GM23338 (cell line): ENCODE results near the gene ZDHHC17. TPM values are rescaled to one million over a fixed set of nuclear protein-coding genes. Genes with fewer than 3 reads are reported as not detected.

Experiments used
- ATAC-seq: fragments of 200-7000 bp; cut with Tn5 transposase; 3 replicates; pipeline ENCODE4 v1.9.1; 2020
- DNase-seq: peaks from one replicate; pipeline ENCODE4 v3.0.0-alpha.2; 2015; ENCODE audit warnings: low spot score
- H2AFZ ChIP-seq: fragments of 200-600 bp; sonication (generic); 2 replicates; pipeline ENCODE4 v1.8.0; 2016; ENCODE audit warnings: antibody characterized with exemption, mild to moderate bottlenecking, moderate library complexity
- H3F3A ChIP-seq: fragments of 200-600 bp; sonication (generic); replicated peaks from 2 replicates; pipeline ENCODE4 v1.8.0; 2017; ENCODE audit warnings: antibody characterized with exemption, mixed run types, low read depth
- H3K27ac ChIP-seq: fragments of 200-600 bp; sonication (generic); 2 replicates; pipeline ENCODE4 v1.6.1; 2016; ENCODE audit warnings: low read depth
- H3K27me3 ChIP-seq: fragments of 200-600 bp; sonication (generic); 2 replicates; pipeline ENCODE4 v1.8.0; 2016; ENCODE audit warnings: mild to moderate bottlenecking, mixed run types, moderate library complexity; ENCODE audit not compliant: insufficient read depth
- H3K36me3 ChIP-seq: fragments of 200-600 bp; sonication (generic); 2 replicates; pipeline ENCODE4 v1.8.0; 2016; ENCODE audit warnings: mild to moderate bottlenecking; ENCODE audit not compliant: insufficient read depth
- H3K4me1 ChIP-seq: fragments of 200-600 bp; sonication (generic); 2 replicates; pipeline ENCODE4 v1.8.0; 2016; ENCODE audit warnings: mild to moderate bottlenecking, moderate library complexity; ENCODE audit not compliant: insufficient read depth
- H3K4me2 ChIP-seq: fragments of 200-600 bp; sonication (generic); 2 replicates; pipeline ENCODE4 v1.7.1; 2017; ENCODE audit warnings: mixed run types
- H3K4me3 ChIP-seq: fragments of 200-600 bp; sonication (generic); 2 replicates; pipeline ENCODE4 v1.6.1; 2016; ENCODE audit warnings: mixed run types
- H3K79me2 ChIP-seq: fragments of 200-600 bp; sonication (generic); replicated peaks from 2 replicates; pipeline ENCODE4 v1.8.0; 2017; ENCODE audit warnings: mild to moderate bottlenecking; ENCODE audit not compliant: insufficient read depth
- H3K9me2 ChIP-seq: fragments of 200-600 bp; sonication (generic); 2 replicates; pipeline ENCODE4 v1.8.0; 2017; ENCODE audit not compliant: insufficient read depth
- H4K20me1 ChIP-seq: fragments of 200-600 bp; sonication (generic); replicated peaks from 2 replicates; pipeline ENCODE4 v1.8.0; 2017; ENCODE audit warnings: mild to moderate bottlenecking; ENCODE audit not compliant: insufficient read depth
- H3K27ac Mint-ChIP-seq: 2 replicates; pipeline ENCODE4 v1.8.0; 2020; ENCODE audit warnings: inconsistent platforms, mild to moderate bottlenecking, moderate library complexity, mixed read lengths
- H3K27me3 Mint-ChIP-seq: 3 replicates; pipeline ENCODE4 v1.8.0; 2022; ENCODE audit warnings: low read depth, mild to moderate bottlenecking, moderate library complexity, mixed read lengths, inconsistent platforms; ENCODE audit not compliant: insufficient read depth, poor library complexity
- H3K36me3 Mint-ChIP-seq: 3 replicates; pipeline ENCODE4 v1.8.0; 2021; ENCODE audit warnings: low read depth, mild to moderate bottlenecking, inconsistent platforms, moderate library complexity, mixed read lengths
- H3K4me1 Mint-ChIP-seq: 3 replicates; pipeline ENCODE4 v1.8.0; 2020; ENCODE audit warnings: mild to moderate bottlenecking, inconsistent platforms, mixed read lengths
- H3K4me3 Mint-ChIP-seq: 3 replicates; pipeline ENCODE4 v1.8.0; 2021; ENCODE audit warnings: moderate library complexity, mild to moderate bottlenecking, inconsistent platforms, mixed read lengths
- H3K9me3 Mint-ChIP-seq: 3 replicates; pipeline ENCODE4 v1.8.0; 2020; ENCODE audit warnings: moderate library complexity, mild to moderate bottlenecking, inconsistent platforms, mixed read lengths
- CREB1 ChIP-seq: fragments of 250-450 bp; sonication (Bioruptor Pico); IDR thresholded peaks from 2 replicates; pipeline ENCODE4 v1.5.0; 2020; ENCODE audit warnings: low read depth, mild to moderate bottlenecking, moderate library complexity
- CTCF ChIP-seq, 2 experiments: fragments of 200-600 bp in 1 of 2; sonication (generic) in 1 of 2; conservative IDR thresholded peaks; 2 replicates each; pipeline versions ENCODE4 v1.5.1 to v1.6.1; 2016 to 2017; ENCODE audit warnings: antibody characterized with exemption in 2 of 2, low read depth in 2 of 2, mild to moderate bottlenecking in 2 of 2, moderate library complexity in 1 of 2
- ETS1 ChIP-seq: IDR thresholded peaks from 2 replicates; pipeline ENCODE4 v1.6.1; 2016; ENCODE audit warnings: antibody characterized with exemption
- EZH2 ChIP-seq: fragments of 200-600 bp; sonication (generic); IDR thresholded peaks from one replicate; pipeline ENCODE4 v1.8.0; 2017; ENCODE audit warnings: antibody characterized with exemption, mild to moderate bottlenecking, low read depth; ENCODE audit not compliant: unreplicated experiment
- EZH2phosphoT487 ChIP-seq: fragments of 200-600 bp; sonication (generic); IDR thresholded peaks from one replicate; pipeline ENCODE4 v1.8.1; 2018; ENCODE audit warnings: antibody characterized with exemption; ENCODE audit not compliant: unreplicated experiment
- JUNB ChIP-seq: IDR thresholded peaks from one replicate; pipeline ENCODE4 v1.6.1; 2016; ENCODE audit warnings: antibody characterized with exemption; ENCODE audit not compliant: unreplicated experiment
- NANOG ChIP-seq: IDR thresholded peaks from 2 replicates; pipeline ENCODE4 v1.6.1; 2016; ENCODE audit warnings: antibody characterized with exemption, borderline replicate concordance
- POLR2AphosphoS5 ChIP-seq: IDR thresholded peaks from 2 replicates; pipeline ENCODE4 v1.6.1; 2016; ENCODE audit warnings: antibody characterized with exemption, low read depth
- REST ChIP-seq: IDR thresholded peaks from one replicate; pipeline ENCODE4 v1.6.1; 2018; ENCODE audit warnings: antibody characterized with exemption; ENCODE audit not compliant: unreplicated experiment
- STAT1 ChIP-seq: IDR thresholded peaks from one replicate; pipeline ENCODE4 v1.6.1; 2016; ENCODE audit warnings: antibody characterized with exemption; ENCODE audit not compliant: unreplicated experiment
- ZNF114 ChIP-seq: fragments of 250-450 bp; sonication (Bioruptor Pico); IDR thresholded peaks from 2 replicates; pipeline ENCODE4 v1.5.0; 2020; ENCODE audit warnings: mild to moderate bottlenecking, moderate library complexity
- ZNF331 ChIP-seq: fragments of 250-450 bp; sonication (Bioruptor Pico); IDR thresholded peaks from 2 replicates; pipeline ENCODE4 v1.5.0; 2020; ENCODE audit warnings: low read depth, mild to moderate bottlenecking, moderate library complexity
- ZNF462 ChIP-seq: fragments of 250-450 bp; sonication (Bioruptor Pico); IDR thresholded peaks from 2 replicates; pipeline ENCODE4 v1.5.0; 2020; ENCODE audit warnings: mild to moderate bottlenecking, moderate library complexity
- polyA plus RNA-seq: library from polyadenylated mRNA; unstranded; fragments of >200 nt; fragmentation: Nextera tagmentation; extraction: Ambion mirVana; gene quantifications from 2 replicates; pipeline ENCODE4 v1.2.1, GENCODE V29; 2016
- total RNA-seq: library from RNA; depleted of rRNA; stranded (reverse); fragments of >200 nt; shearing (Covaris generic); gene quantifications from 2 replicates; pipeline ENCODE4 v1.2.3, GENCODE V29; 2014

The ZDHHC17 gene
- total and polyA plus RNA-seq, 2 experiments from 2014 or later: 15.7 to 43.5 TPM

GRCh38 chr12:76766161-76766560 lies 2.2 kb downstream of the ZDHHC17 start:
- no peak for TF ChIP-seq ZNF114 (CRISPR knock-in tag)
- no peak for TF ChIP-seq CREB1 (CRISPR knock-in tag)
- TF ChIP-seq EZH2phosphoT487: no peak
- no peak for TF ChIP-seq ZNF462
- no peak for TF ChIP-seq EZH2
- no peak for TF ChIP-seq CTCF (conservative IDR thresholded peaks at IDR 0.05; ENCODE audit: low read depth in 2 of 2)
- TF ChIP-seq ZNF331 (CRISPR knock-in tag): no peak
- no peak for TF ChIP-seq JUNB
- TF ChIP-seq POLR2AphosphoS5: no peak
- no peak for TF ChIP-seq REST
- no peak for TF ChIP-seq NANOG
- TF ChIP-seq ETS1: no peak
- TF ChIP-seq STAT1: no peak
- Mint-ChIP-seq H3K36me3 (no peaks in the 10 kb centered on the region), H3K9me3 (no peaks in the 10 kb centered on the region), H3K27ac (no peak overlapping the region), H3K4me1 (peaks cover 33% of the 10 kb centered on the region), H3K4me3 (peak overlapping the region; percentile 96; the same call in 2 of the 3 replicates), H3K27me3 (peaks cover 11% of the 10 kb centered on the region)
- Histone ChIP-seq H3K79me2 (peaks cover 67% of the 10 kb centered on the region), H3K4me3 (peak overlapping the region; percentile 89; the same call in 1 of the 2 replicates), H3F3A (peaks cover 7% of the 10 kb centered on the region; the same call in 1 of the 2 replicates), H3K36me3 (no peaks in the 10 kb centered on the region), H3K27ac (no peak overlapping the region), H3K4me1 (peaks cover 10% of the 10 kb centered on the region; the same call in 1 of the 2 replicates), H2AFZ (no peak overlapping the region), H3K9me2 (no peaks in the 10 kb centered on the region), H3K4me2 (0 out of 2 replicates have a peak overlapping the region, but pooled peaks have one; percentile 96), H3K27me3 (no peaks in the 10 kb centered on the region), H4K20me1 (peaks cover 32% of the 10 kb centered on the region; the same call in 1 of the 2 replicates)
- ATAC-seq (no peak), DNase-seq (no peak)
